Spleen (tissue), 11 donors: ENCODE data around the gene ACP2. TPM values are rescaled to one million over a fixed set of nuclear protein-coding genes. Genes with fewer than 3 reads are reported as not detected.

Source experiments
- DNase-seq: peaks from one replicate; pipeline ENCODE4 v3.0.0-alpha.2; 2020
- H3K27ac ChIP-seq, 8 donors: fragments of 200-600 bp; sonication (generic) in 7 of 8; 1 replicate in 4 of 8; 2 replicates in 4 of 8; pipeline versions ENCODE4 v1.5.0 to v1.8.0; 2016 to 2021; ENCODE audit warnings: inconsistent platforms in 4 of 8, mild to moderate bottlenecking in 4 of 8, moderate library complexity in 1 of 8
- H3K27me3 ChIP-seq, 7 donors: fragments of 200-600 bp; sonication (generic) in 6 of 7; replicated peaks in 1 of 7; 1 replicate in 4 of 7; 2 replicates in 3 of 7; pipeline versions ENCODE4 v1.5.0 to v1.8.0; 2016 to 2021; ENCODE audit warnings: inconsistent platforms in 3 of 7, mild to moderate bottlenecking in 1 of 7
- H3K36me3 ChIP-seq, 6 donors: fragments of 200-600 bp; sonication (generic) in 5 of 6; 1 replicate in 4 of 6; 2 replicates in 2 of 6; pipeline versions ENCODE4 v1.5.0 to v1.8.0; 2016 to 2021; ENCODE audit warnings: inconsistent platforms in 2 of 6
- H3K4me1 ChIP-seq, 6 donors: fragments of 200-600 bp; sonication (generic) in 5 of 6; 1 replicate in 3 of 6; 2 replicates in 3 of 6; pipeline versions ENCODE4 v1.5.0 to v1.8.0; 2016 to 2021; ENCODE audit warnings: inconsistent platforms in 3 of 6
- H3K4me3 ChIP-seq, 8 donors: fragments of 200-600 bp; sonication (generic) in 7 of 8; 1 replicate in 4 of 8; 2 replicates in 4 of 8; pipeline versions ENCODE4 v1.5.0 to v1.8.0; 2016 to 2021; ENCODE audit warnings: inconsistent platforms in 4 of 8, mild to moderate bottlenecking in 4 of 8, moderate library complexity in 2 of 8
- H3K9me3 ChIP-seq, 8 donors: fragments of 200-600 bp; sonication (generic) in 7 of 8; 1 replicate in 4 of 8; 2 replicates in 4 of 8; pipeline versions ENCODE4 v1.5.0 to v1.8.0; 2016 to 2021; ENCODE audit warnings: inconsistent platforms in 4 of 8
- CTCF ChIP-seq, 11 experiments: fragments of 200-600 bp in 7 of 11; fragments of 450-650 bp in 4 of 11; sonication (generic) in 4 of 11; IDR thresholded peaks in 8 of 11; conservative IDR thresholded peaks in 3 of 11; 1 replicate in 7 of 11; 2 replicates in 4 of 11; pipeline versions ENCODE4 v1.4.0 to v1.8.0; 2016 to 2021; ENCODE audit warnings: antibody characterized with exemption in 11 of 11, inconsistent platforms in 4 of 11, mild to moderate bottlenecking in 1 of 11
- POLR2A ChIP-seq, 3 donors: fragments of 450-650 bp; IDR thresholded peaks; one replicate each; pipeline ENCODE4 v1.5.1; 2017; ENCODE audit warnings: antibody characterized with exemption in 3 of 3, mild to moderate bottlenecking in 1 of 3
- POLR2AphosphoS5 ChIP-seq, 3 donors: sonication (generic); formaldehyde crosslinking; IDR thresholded peaks; one replicate each; pipeline ENCODE4 v1.5.1; 2017; ENCODE audit warnings: antibody characterized with exemption in 3 of 3
- WGBS, 5 donors: extraction: QIAGEN DNeasy Blood & Tissue Kit in 3 of 5; methylation state at CpG; one replicate each; pipeline versions ENCODE4 v1.1.5 to v1.1.7; 2013 to 2018; 5-methylcytosine and 5-hydroxymethylcytosine counted together
- intact Hi-C: fragments of 100-400 bp; cut with DNase I; formaldehyde crosslinking; loops from one replicate; pipeline ENCODE4 v1.15.0; 2023; ENCODE audit warnings: low total_unique reads
- polyA plus RNA-seq, 3 donors: library from polyadenylated mRNA; stranded (reverse); fragments of 200-250 nt; gene quantifications; one replicate each; pipeline ENCODE4 v1.2.1, GENCODE V29; 2013
- total RNA-seq, 7 donors: library from RNA; depleted of rRNA in 3 of 7; stranded (reverse); fragments of >200 nt in 3 of 7; fragmentation: NEBNext Ultra II Directional in 4 of 7; extraction: Animal tissue kit (Norgen Biotek cat#: 25700) in 4 of 7; gene quantifications; one replicate each; pipeline versions ENCODE4 v1.1.0 to v1.2.1, GENCODE V29; 2016 to 2021
- donor health status: healthy with polysubstance abuse.
- donor health status: DM: no; HTN: no; CAD: no; lungs with moderate emphysema.
- donor health status: DM: no; HTN: no; CAD: no.
- donor health status: Bipolar disorder and iron deficiency.
- donor health status: healthy.
- donor health status: DM: no; HTN: no; CAD: no.
- donor health status: DM: yes; HTN: yes; CAD: no.

ACP2 gene
- total and polyA plus RNA-seq, 10 donors, result 18.9 to 113 (median 52.4) TPM

- Histone ChIP-seq H3K27me3 (no peaks in the 10 kb centered on the region), H3K9me3 (no peaks in the 10 kb centered on the region), H3K36me3 (peaks cover 0 to 100% (median 99%) of the 10 kb centered on the region in 6 donors), H3K4me1 (no peaks in the 10 kb centered on the region), H3K27ac (no peak overlapping the region), H3K4me3 (no peak overlapping the region)
- intact Hi-C loops, result no loop called here
- WGBS, 5 donors, result 92 to 95% (median 94%) methylated on average over 5 of the region's 5 CpGs
- TF ChIP-seq CTCF (IDR thresholded peaks at IDR 0.05 in 8 of 11, conservative IDR thresholded peaks at IDR 0.05 in 3 of 11), result no peak
- TF ChIP-seq POLR2A (IDR thresholded peaks at IDR 0.05), result no peak
- TF ChIP-seq POLR2AphosphoS5 (IDR thresholded peaks at IDR 0.05), result no peak
- DNase-seq, result no peak
Observed at GRCh38 chr11:47288066-47288465, 39.5 kb upstream of the ACP2 start.

- no peaks in the 10 kb centered on the region for H3K27me3 ChIP-seq
- no peak overlapping the region for H3K4me3 ChIP-seq
- intact Hi-C loops, result no loop called here
- H3K27ac ChIP-seq, result no peak overlapping the region
- TF ChIP-seq POLR2AphosphoS5 (IDR thresholded peaks at IDR 0.05) (no peak), POLR2A (IDR thresholded peaks at IDR 0.05) (no peak), CTCF (IDR thresholded peaks at IDR 0.05 in 8 of 11, conservative IDR thresholded peaks at IDR 0.05 in 3 of 11) (no peak)
- WGBS, 5 donors, result 95 to 98% (median 95%) methylated on average over 13 of the region's 13 CpGs
- no peaks in the 10 kb centered on the region for H3K4me1 ChIP-seq
- DNase-seq, result no peak
- no peaks in the 10 kb centered on the region for H3K9me3 ChIP-seq
- H3K36me3 ChIP-seq, result peaks cover 0 to 100% (median 99%) of the 10 kb centered on the region in 6 donors
Observed at GRCh38 chr11:47285969-47286770, 37.6 kb upstream of the ACP2 start.

- Histone ChIP-seq H3K9me3 (no peaks in the 10 kb centered on the region), H3K27me3 (no peaks in the 10 kb centered on the region), H3K4me1 (no peaks in the 10 kb centered on the region), H3K27ac (no peak overlapping the region), H3K4me3 (no peak overlapping the region), H3K36me3 (peaks cover 0 to 100% (median 99%) of the 10 kb centered on the region in 6 donors)
- WGBS, 5 donors, result 93 to 100% (median 97%) methylated on average over 4 of the region's 4 CpGs
- no peak for DNase-seq
- intact Hi-C loops, result no loop called here
- TF ChIP-seq CTCF (IDR thresholded peaks at IDR 0.05 in 8 of 11, conservative IDR thresholded peaks at IDR 0.05 in 3 of 11), result no peak
- no peak for TF ChIP-seq POLR2AphosphoS5 (IDR thresholded peaks at IDR 0.05)
- TF ChIP-seq POLR2A (IDR thresholded peaks at IDR 0.05), result no peak
Observed at GRCh38 chr11:47284151-47284550, 35.5 kb upstream of the ACP2 start.

- TF ChIP-seq POLR2AphosphoS5 (IDR thresholded peaks at IDR 0.05), result no peak
- TF ChIP-seq POLR2A (IDR thresholded peaks at IDR 0.05), result no peak
- TF ChIP-seq CTCF (IDR thresholded peaks at IDR 0.05 in 8 of 11, conservative IDR thresholded peaks at IDR 0.05 in 3 of 11), result no peak
- no peak overlapping the region for H3K4me3 ChIP-seq
- no peaks in the 10 kb centered on the region for H3K9me3 ChIP-seq
- peaks cover 0 to 100% (median 99%) of the 10 kb centered on the region in 6 donors for H3K36me3 ChIP-seq
- no peak overlapping the region for H3K27ac ChIP-seq
- 93 to 98% (median 96%) methylated on average over 7 of the region's 7 CpGs for WGBS, 5 donors
- no peaks in the 10 kb centered on the region for H3K4me1 ChIP-seq
- DNase-seq, result no peak
- no peaks in the 10 kb centered on the region for H3K27me3 ChIP-seq
- intact Hi-C loops, result no loop called here
Observed at GRCh38 chr11:47282462-47282861, 33.8 kb upstream of the ACP2 start.
